Motor neuron (in vitro differentiated cells): ENCODE measurements around the gene TUBGCP3. TPM values are rescaled to one million over a fixed set of nuclear protein-coding genes. Genes with fewer than 3 reads are reported as not detected.

ENCODE experiments used
- ATAC-seq, 8 experiments: fragments of 200-7000 bp; cut with Tn5 transposase; replicated peaks in 6 of 8; 2 replicates each; pipeline ENCODE4 v1.8.0; 2021; ENCODE audit warnings: mild to moderate bottlenecking in 8 of 8, moderate library complexity in 8 of 8
- H3K27ac ChIP-seq, 2 donors: fragments of 250-450 bp; sonication (Bioruptor Pico); 2 replicates each; pipeline ENCODE4 v1.9.0; 2021; ENCODE audit warnings: antibody characterized with exemption in 2 of 2, mild to moderate bottlenecking in 2 of 2, moderate library complexity in 1 of 2
- H3K4me1 ChIP-seq, 2 donors: fragments of 250-450 bp; sonication (Bioruptor Pico); replicated peaks in 1 of 2; 2 replicates each; pipeline ENCODE4 v1.6.1; 2021; ENCODE audit warnings: antibody characterized with exemption in 2 of 2, mild to moderate bottlenecking in 2 of 2, moderate library complexity in 1 of 2
- H3K4me3 ChIP-seq, 5 donors: fragments of 250-450 bp; sonication (Bioruptor Pico); 2 replicates each; pipeline ENCODE4 v1.9.0; 2021; ENCODE audit warnings: antibody characterized with exemption in 5 of 5, mild to moderate bottlenecking in 5 of 5, moderate library complexity in 4 of 5
- WGBS, 10 experiments: fragments of 450-650 bp; shearing (Covaris generic); methylation state at CpG; one replicate each; pipeline ENCODE4 v1.0.0; 2022; 5-methylcytosine and 5-hydroxymethylcytosine counted together
- in situ Hi-C, 9 experiments: fragments of 400-800 bp; cut with MboI; loops; one replicate each; pipeline ENCODE4 v1.15.0; 2021; ENCODE audit warnings: low sequenced_read_pairs in 9 of 9, low pct_unique_long_range_greater_than_20kb in 2 of 9; ENCODE audit not compliant: unreplicated experiment in 9 of 9
- total RNA-seq, 8 experiments: library from RNA; unstranded; fragments of 300-600 nt; gene quantifications; 2 replicates each; pipeline versions ENCODE4 v1.2.3 to v1.2.4, GENCODE V29; 2022

Gene TUBGCP3
- total RNA-seq, 8 experiments from 2014 or later, result 11.9 to 39.9 (median 18.1) TPM

GRCh38 chr13:112455476-112456059 is 132.4 kb downstream of the TUBGCP3 start:
- 0 to 88% (median 80%) methylated on average over 1 to 10 of the region's 17 CpGs; no CpG with 5 or more reads in 5 of the 10 experiments for WGBS, 10 experiments
- ATAC-seq, result no peak
- Histone ChIP-seq H3K4me3 (no peak overlapping the region), H3K27ac (no peak overlapping the region), H3K4me1 (peaks cover 2 to 11% of the 10 kb centered on the region in 2 donors)
- in situ Hi-C loops, result no loop called here

GRCh38 chr13:112454648-112455334 is 133.2 kb downstream of the TUBGCP3 start:
- Histone ChIP-seq H3K4me3 (no peak overlapping the region), H3K27ac (no peak overlapping the region), H3K4me1 (peaks cover 7 to 16% of the 10 kb centered on the region in 2 donors)
- no peak for ATAC-seq
- WGBS, 10 experiments, result 29 to 100% (median 71%) methylated on average over 1 to 11 of the region's 16 CpGs; no CpG with 5 or more reads in 3 of the 10 experiments
- in situ Hi-C loops, result no loop called here

- in situ Hi-C loops, result no loop called here
- no peak overlapping the region for H3K4me3 ChIP-seq
- 57 to 100% (median 79%) methylated on average over 1 to 6 of the region's 30 CpGs; no CpG with 5 or more reads in 4 of the 10 experiments for WGBS, 10 experiments
- ATAC-seq, result no peak
- H3K4me1 ChIP-seq, result peaks cover 7 to 16% of the 10 kb centered on the region in 2 donors
- no peak overlapping the region for H3K27ac ChIP-seq
Measured at GRCh38 chr13:112453874-112454647, 133.9 kb downstream of the TUBGCP3 start.

- Histone ChIP-seq H3K4me3 (no peak overlapping the region), H3K27ac (no peak overlapping the region), H3K4me1 (peaks cover 7 to 16% of the 10 kb centered on the region in 2 donors)
- WGBS, 10 experiments, result 20 to 97% (median 82%) methylated on average over 1 to 16 of the region's 32 CpGs; no CpG with 5 or more reads in 2 of the 10 experiments
- ATAC-seq, result no peak
- in situ Hi-C loops, result no loop called here
Measured at GRCh38 chr13:112453207-112453829, 134.6 kb downstream of the TUBGCP3 start.

GRCh38 chr13:112452380-112453206 is 135.4 kb downstream of the TUBGCP3 start:
- Histone ChIP-seq H3K4me1 (peaks cover 7 to 16% of the 10 kb centered on the region in 2 donors), H3K27ac (no peak overlapping the region), H3K4me3 (no peak overlapping the region)
- in situ Hi-C loops, result no loop called here
- WGBS, 10 experiments, result 95% methylated on average over 4 of the region's 36 CpGs; no CpG with 5 or more reads in 9 of the 10 experiments
- ATAC-seq, result no peak

GRCh38 chr13:112451512-112452379 is 136.2 kb downstream of the TUBGCP3 start:
- in situ Hi-C loops, result no loop called here
- no peak overlapping the region for H3K4me3 ChIP-seq

GRCh38 chr13:112450904-112451240 is 137.1 kb downstream of the TUBGCP3 start:
- in situ Hi-C loops, result no loop called here
- 0 to 40% (median 31%) methylated on average over 1 to 9 of the region's 9 CpGs; no CpG with 5 or more reads in 5 of the 10 experiments for WGBS, 10 experiments
- ATAC-seq, result peak in 7 of 8 experiments; percentile 76 to 93 (median 85)

More at GRCh38 chr13:112451512-112452379, 136.2 kb downstream of the TUBGCP3 start:
- H3K4me1 ChIP-seq, result peaks cover 7 to 16% of the 10 kb centered on the region in 2 donors
- ATAC-seq, result peak in 1 of 8 experiments; percentile 23
- WGBS, 10 experiments, result 77 to 100% (median 100%) methylated on average over 1 to 7 of the region's 43 CpGs; no CpG with 5 or more reads in 5 of the 10 experiments
- H3K27ac ChIP-seq, result no peak overlapping the region

GRCh38 chr13:112450118-112450903 is 137.6 kb downstream of the TUBGCP3 start:
- Histone ChIP-seq H3K4me3 (no peak overlapping the region), H3K4me1 (peaks cover 7 to 16% of the 10 kb centered on the region in 2 donors), H3K27ac (peak overlapping the region in 1 of 2 donors; percentile 60)
- in situ Hi-C loops, result no loop called here
- WGBS, 10 experiments, result 40 to 83% (median 72%) methylated on average over 1 to 9 of the region's 23 CpGs; no CpG with 5 or more reads in 2 of the 10 experiments
- ATAC-seq, result peak in 6 of 8 experiments; percentile 22 to 58 (median 45)

More at GRCh38 chr13:112450904-112451240, 137.1 kb downstream of the TUBGCP3 start:
- H3K27ac ChIP-seq, result peak overlapping the region in 1 of 2 donors; percentile 60
- H3K4me1 ChIP-seq, result peaks cover 7 to 16% of the 10 kb centered on the region in 2 donors
- H3K4me3 ChIP-seq, result no peak overlapping the region

- no peak for ATAC-seq
- WGBS, 10 experiments, result 32 to 76% (median 60%) methylated on average over 1 to 5 of the region's 16 CpGs; no CpG with 5 or more reads in 7 of the 10 experiments
- in situ Hi-C loops, result loop anchor here (10.0 to 25.0 kb wide), 5 partner anchors 387 to 987 kb away; partner anchors contain the start of gene SOX1 (in 4 of the 9)
- Histone ChIP-seq H3K4me3 (no peak overlapping the region), H3K27ac (no peak overlapping the region), H3K4me1 (peaks cover 7 to 16% of the 10 kb centered on the region in 2 donors)
Measured at GRCh38 chr13:112449545-112449930, 138.4 kb downstream of the TUBGCP3 start.

GRCh38 chr13:112448621-112449544 is 139.1 kb downstream of the TUBGCP3 start:
- Histone ChIP-seq H3K27ac (no peak overlapping the region), H3K4me3 (no peak overlapping the region), H3K4me1 (peaks cover 7 to 16% of the 10 kb centered on the region in 2 donors)
- in situ Hi-C loops, result loop anchor here (10.0 to 25.0 kb wide), 5 partner anchors 387 to 987 kb away; partner anchors contain the start of gene SOX1 (in 4 of the 9)
- WGBS, 10 experiments, result 20 to 90% (median 72%) methylated on average over 1 to 13 of the region's 20 CpGs; no CpG with 5 or more reads in 2 of the 10 experiments
- ATAC-seq, result no peak
